Measurements from ENCODE around the gene MYNN.

MYNN gene

DNA sequence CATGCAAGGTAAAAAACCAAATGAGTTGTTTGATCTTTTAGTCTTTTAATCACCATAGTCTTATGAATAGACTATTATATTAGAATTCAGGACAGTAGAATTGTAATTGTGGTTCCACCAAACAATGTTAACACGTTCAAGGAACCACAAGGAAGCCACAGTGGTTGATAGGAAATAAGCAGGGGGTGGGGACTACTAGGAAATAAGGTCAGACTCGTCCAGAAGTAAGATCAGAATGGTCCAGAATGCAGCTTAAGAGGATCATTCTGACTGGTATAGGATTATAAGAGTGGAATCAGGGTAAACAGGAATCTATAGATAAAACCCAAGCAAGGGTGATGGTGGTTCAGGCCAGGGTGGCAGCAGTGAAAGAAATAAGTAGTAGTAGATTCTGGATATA, 7.5 kb downstream of the MYNN start:
- no peak overlapping the region for H3K27ac ChIP-seq
- TF ChIP-seq, protein P1, sequence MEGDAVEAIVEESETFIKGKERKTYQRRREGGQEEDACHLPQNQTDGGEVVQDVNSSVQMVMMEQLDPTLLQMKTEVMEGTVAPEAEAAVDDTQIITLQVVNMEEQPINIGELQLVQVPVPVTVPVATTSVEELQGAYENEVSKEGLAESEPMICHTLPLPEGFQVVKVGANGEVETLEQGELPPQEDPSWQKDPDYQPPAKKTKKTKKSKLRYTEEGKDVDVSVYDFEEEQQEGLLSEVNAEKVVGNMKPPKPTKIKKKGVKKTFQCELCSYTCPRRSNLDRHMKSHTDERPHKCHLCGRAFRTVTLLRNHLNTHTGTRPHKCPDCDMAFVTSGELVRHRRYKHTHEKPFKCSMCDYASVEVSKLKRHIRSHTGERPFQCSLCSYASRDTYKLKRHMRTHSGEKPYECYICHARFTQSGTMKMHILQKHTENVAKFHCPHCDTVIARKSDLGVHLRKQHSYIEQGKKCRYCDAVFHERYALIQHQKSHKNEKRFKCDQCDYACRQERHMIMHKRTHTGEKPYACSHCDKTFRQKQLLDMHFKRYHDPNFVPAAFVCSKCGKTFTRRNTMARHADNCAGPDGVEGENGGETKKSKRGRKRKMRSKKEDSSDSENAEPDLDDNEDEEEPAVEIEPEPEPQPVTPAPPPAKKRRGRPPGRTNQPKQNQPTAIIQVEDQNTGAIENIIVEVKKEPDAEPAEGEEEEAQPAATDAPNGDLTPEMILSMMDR (conservative IDR thresholded peaks at IDR 0.05), result no peak

DNA sequence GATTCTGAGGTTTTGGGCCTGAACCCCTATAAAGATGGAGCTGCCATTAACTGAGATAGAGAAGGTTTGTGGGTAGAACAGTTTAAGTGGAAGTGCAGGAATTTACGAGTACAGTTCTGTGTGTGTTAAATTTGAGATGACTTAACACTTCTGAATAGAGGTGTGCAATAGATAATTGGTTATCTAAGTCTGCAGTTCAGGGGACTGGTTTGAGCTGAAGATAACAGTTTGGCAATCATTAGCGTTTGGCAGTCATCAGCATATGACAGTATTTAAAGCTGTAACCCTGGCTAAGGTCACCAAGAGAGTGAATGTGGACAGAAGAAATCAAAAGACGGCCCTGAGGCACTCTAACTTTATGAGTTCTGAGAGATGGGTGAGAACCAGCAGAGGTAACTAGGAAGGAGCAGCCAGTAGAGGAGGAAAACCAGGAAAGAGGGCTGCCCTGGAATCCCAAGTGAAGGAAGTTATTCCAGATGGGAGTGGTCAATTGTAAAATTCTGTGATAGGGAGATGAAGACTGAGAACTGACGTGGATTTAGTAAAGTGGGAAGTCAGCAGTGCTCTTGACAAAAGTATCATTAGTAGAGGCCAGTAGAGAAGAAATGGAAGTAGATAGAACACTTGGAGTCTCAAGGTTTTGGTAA, 8.1 kb downstream of the MYNN start:
- no peak overlapping the region for H3K27ac ChIP-seq
- TF ChIP-seq, protein P1 (conservative IDR thresholded peaks at IDR 0.05), result no peak

DNA sequence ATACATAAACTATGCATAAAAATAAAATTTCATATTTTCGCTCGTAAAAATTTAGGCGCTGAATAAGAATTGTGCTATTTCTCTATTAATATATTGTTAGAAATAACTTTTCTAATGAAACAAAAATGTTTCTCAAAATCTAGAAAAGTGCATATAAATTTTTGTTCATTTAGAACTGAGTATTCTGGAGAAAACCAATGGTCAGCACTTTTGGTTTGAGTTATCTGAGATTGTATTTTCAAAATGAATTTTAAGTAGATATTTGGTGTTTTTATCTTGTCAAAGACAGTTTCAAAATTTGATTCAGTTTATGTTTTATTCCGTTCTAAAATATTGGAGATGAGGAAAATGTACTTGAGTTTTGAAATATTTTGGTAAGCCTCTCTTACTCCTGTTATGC, 13.9 kb downstream of the MYNN start:
- TF ChIP-seq, protein P1 (conservative IDR thresholded peaks at IDR 0.05), result no peak
- H3K27ac ChIP-seq, result no peak overlapping the region

DNA sequence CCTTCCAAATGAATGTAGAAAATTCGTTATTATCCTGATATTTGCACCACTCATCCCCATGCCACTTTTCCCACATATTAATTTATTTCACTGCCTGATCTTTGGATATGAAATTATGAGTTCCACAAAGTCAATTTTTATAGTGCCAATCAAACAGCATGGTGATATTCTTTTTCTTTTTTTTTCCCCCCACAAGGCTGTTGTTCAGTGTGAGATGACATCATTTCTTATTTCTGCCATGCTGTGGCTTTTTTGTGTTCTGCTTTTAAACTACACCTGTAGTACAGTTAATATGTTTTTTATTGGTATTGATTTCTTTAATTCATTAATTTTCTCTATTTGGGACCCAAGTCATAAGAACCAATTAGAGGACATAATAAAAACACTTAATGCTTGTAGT, 14.6 kb downstream of the MYNN start:
- TF ChIP-seq, protein P1 (conservative IDR thresholded peaks at IDR 0.05), result no peak
- H3K27ac ChIP-seq, result no peak overlapping the region

DNA sequence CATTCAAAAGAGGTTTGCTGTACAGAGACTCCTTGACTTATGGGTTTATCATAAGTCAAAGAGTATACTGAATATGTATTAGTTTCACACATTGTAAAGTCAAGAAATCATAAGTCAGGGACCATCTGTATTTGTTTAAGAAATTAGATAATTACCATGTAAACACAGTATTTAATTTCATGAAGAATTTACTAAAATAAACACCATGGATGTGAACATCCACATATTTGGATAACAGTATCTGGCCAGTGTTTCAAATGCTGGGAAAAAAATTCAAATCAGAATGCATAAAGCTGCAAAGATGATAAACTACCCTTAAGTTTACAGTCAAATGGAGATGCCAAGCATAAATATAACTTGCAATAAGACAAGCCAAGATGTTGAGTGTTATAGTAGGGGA, 17.0 kb downstream of the MYNN start:
- H3K27ac ChIP-seq, result no peak overlapping the region
- TF ChIP-seq, protein P1 (conservative IDR thresholded peaks at IDR 0.05), result no peak

DNA sequence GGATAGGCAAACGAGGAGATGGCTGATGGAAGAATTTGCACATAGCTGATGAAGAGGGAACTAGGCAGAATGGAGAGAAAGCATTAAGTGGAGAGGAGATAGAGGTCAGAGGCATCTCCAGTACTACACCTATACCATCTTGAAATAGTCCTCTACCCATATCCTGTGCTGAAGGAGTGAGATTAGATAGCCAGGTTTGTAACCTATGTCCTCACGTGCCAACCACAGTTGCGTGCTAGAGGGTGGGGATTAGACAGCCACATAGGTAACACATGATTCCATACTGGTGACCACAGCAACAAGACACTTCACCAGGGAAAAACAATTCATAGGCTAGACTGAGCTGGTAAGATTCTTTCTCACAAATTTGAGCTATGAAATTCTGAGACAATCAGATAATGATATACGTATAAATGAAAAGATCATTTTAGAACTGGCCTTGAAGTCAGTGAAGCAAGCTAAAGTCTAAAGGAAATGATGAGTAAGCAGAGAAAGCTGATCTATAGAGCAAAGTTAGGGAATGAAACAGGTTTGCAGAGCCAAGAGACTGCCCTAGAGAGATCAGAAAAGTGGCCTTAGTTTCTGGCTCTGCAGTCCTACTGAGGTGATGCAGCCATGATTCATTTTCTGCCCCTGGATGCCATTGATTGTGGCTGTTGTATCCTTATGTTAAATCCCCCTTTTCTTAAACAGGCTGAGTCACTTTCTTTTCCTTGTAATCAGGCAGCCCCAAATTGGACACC, 17.7 kb downstream of the MYNN start:
- TF ChIP-seq, protein P1 (conservative IDR thresholded peaks at IDR 0.05), result no peak
- H3K27ac ChIP-seq, result no peak overlapping the region

DNA sequence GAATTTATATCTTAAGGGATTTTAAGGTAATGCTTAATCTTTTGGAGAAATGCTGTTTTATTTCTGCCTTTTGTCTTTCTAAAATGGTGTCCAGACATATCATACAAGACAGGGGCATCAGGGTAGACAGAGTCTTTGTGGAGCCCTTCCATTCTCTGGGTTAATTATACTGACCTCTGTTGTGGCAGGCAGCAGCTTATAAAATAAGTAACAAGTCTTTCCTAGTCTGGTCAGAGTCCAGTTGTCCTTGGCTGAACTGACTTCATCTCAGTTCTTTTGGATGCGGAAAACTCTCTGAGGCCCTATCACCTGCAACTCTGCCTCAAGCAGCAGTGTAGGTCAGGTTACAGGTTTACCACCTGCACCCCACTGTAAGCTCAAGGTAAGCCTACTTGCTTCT, 19.2 kb downstream of the MYNN start:
- H3K27ac ChIP-seq, result no peak overlapping the region
- TF ChIP-seq, protein P1 (conservative IDR thresholded peaks at IDR 0.05), result no peak

All from VCaP (cell line).